A549 (cell line): ENCODE measurements around the gene FOXD3.

Experiments used
- CTCF ChIP-seq: fragments of >200 bp; sonication (Bioruptor Twin); formaldehyde crosslinking; IDR thresholded peaks from 3 replicates; pipeline ENCODE4 v1.5.1; 2016
- USF2 ChIP-seq: fragments of 450-650 bp; IDR thresholded peaks from 2 replicates; pipeline ENCODE4 v1.6.1; 2014; ENCODE audit warnings: antibody characterized with exemption

- TF ChIP-seq CTCF: no peak
- no peak for TF ChIP-seq USF2
Observed at GRCh38 chr1:63304410-63304809, 18.0 kb upstream of the FOXD3 start.
